ENCODE results near the gene CFAP73.

- TF ChIP-seq CTCF (IDR thresholded peaks at IDR 0.05; ENCODE audit: poor library complexity, severe bottlenecking) (no peak), RAD21 (conservative IDR thresholded peaks at IDR 0.05) (no peak), MXI1 (conservative IDR thresholded peaks at IDR 0.05; ENCODE audit: poor library complexity, severe bottlenecking) (no peak), EZH2 (IDR thresholded peaks at IDR 0.05; ENCODE audit: borderline replicate concordance, insufficient read depth, low read length, poor library complexity, severe bottlenecking) (no peak)
Observed at GRCh38 chr12:113202300-113203075, 53.0 kb downstream of the CFAP73 start.

All from neural cell (in vitro differentiated cells).